ENCODE results near the gene IL26. TPM values are rescaled to one million over a fixed set of nuclear protein-coding genes. Genes with fewer than 3 reads are reported as not detected.

Gene IL26
- polyA plus RNA-seq, 1 donor (not counting 4 experiments of a cell fraction or from before 2014, with no cell fraction given) = not detected

- Histone ChIP-seq H3K4me1 (ENCODE audit: control insufficient read depth, extremely low read depth, insufficient read depth, low read length) (peaks cover 5% of the 10 kb centered on the region), H3K9ac (ENCODE audit: control insufficient read depth, extremely low read depth, insufficient read depth, low read length) (no peak overlapping the region), H3K9me3 (ENCODE audit: control insufficient read depth, low read depth, low read length) (no peaks in the 10 kb centered on the region), H3K79me2 (ENCODE audit: control insufficient read depth, insufficient read depth, low read length) (no peaks in the 10 kb centered on the region), H3K27me3 (ENCODE audit: control insufficient read depth, extremely low read depth, insufficient read depth, low read length) (no peaks in the 10 kb centered on the region), H3K9me1 (ENCODE audit: control insufficient read depth, extremely low read depth, insufficient read depth, low read length) (no peaks in the 10 kb centered on the region), H3K27ac (ENCODE audit: control insufficient read depth, insufficient read depth, low read length) (no peak overlapping the region), H3K36me3 (ENCODE audit: control insufficient read depth in 2 of 2, extremely low read depth in 1 of 2, insufficient read depth in 2 of 2, low read length in 2 of 2) (no peaks in the 10 kb centered on the region), H3K4me2 (ENCODE audit: control insufficient read depth, extremely low read depth, insufficient read depth, low read depth, low read length) (no peak overlapping the region), H2AFZ (ENCODE audit: control insufficient read depth, low read length) (no peak overlapping the region), H4K20me1 (ENCODE audit: control insufficient read depth, extremely low read depth, insufficient read depth, low read length) (no peaks in the 10 kb centered on the region), H3K4me3 (ENCODE audit: control insufficient read depth in 2 of 3, extremely low read depth in 1 of 3, insufficient read depth in 2 of 3, low read depth in 1 of 3, low read length in 3 of 3) (no peak overlapping the region)
- no peak for FAIRE-seq
- dilution Hi-C loops (cut with MboI; ENCODE audit: extremely low pct_ligation_motif_present, low sequenced_read_pairs) = no loop called here
- no peak for DNase-seq (ENCODE audit: low read depth, low spot score)
- no peak for TF ChIP-seq EZH2 (IDR thresholded peaks at IDR 0.05; ENCODE audit: low read length)
- TF ChIP-seq CTCF (optimal IDR thresholded peaks at IDR 0.05 in 1 of 3, IDR thresholded peaks at IDR 0.05 in 1 of 3, conservative IDR thresholded peaks at IDR 0.05 in 1 of 3; ENCODE audit: extremely low read depth in 1 of 3, insufficient read depth in 2 of 3, low read length in 3 of 3) = no peak
These were observed 48.0 kb downstream of the IL26 start for GRCh38 chr12:68177562-68177961.

GRCh38 chr12:68176257-68176656 is 49.4 kb downstream of the IL26 start:
- Histone ChIP-seq H3K27ac (ENCODE audit: control insufficient read depth, insufficient read depth, low read length) (no peak overlapping the region), H3K27me3 (ENCODE audit: control insufficient read depth, extremely low read depth, insufficient read depth, low read length) (no peaks in the 10 kb centered on the region), H3K4me1 (ENCODE audit: control insufficient read depth, extremely low read depth, insufficient read depth, low read length) (peaks cover 5% of the 10 kb centered on the region), H3K4me3 (ENCODE audit: control insufficient read depth in 2 of 3, extremely low read depth in 1 of 3, insufficient read depth in 2 of 3, low read depth in 1 of 3, low read length in 3 of 3) (no peak overlapping the region), H2AFZ (ENCODE audit: control insufficient read depth, low read length) (no peak overlapping the region), H4K20me1 (ENCODE audit: control insufficient read depth, extremely low read depth, insufficient read depth, low read length) (no peaks in the 10 kb centered on the region), H3K9me3 (ENCODE audit: control insufficient read depth, low read depth, low read length) (no peaks in the 10 kb centered on the region), H3K9me1 (ENCODE audit: control insufficient read depth, extremely low read depth, insufficient read depth, low read length) (no peaks in the 10 kb centered on the region), H3K79me2 (ENCODE audit: control insufficient read depth, insufficient read depth, low read length) (no peaks in the 10 kb centered on the region), H3K9ac (ENCODE audit: control insufficient read depth, extremely low read depth, insufficient read depth, low read length) (no peak overlapping the region), H3K4me2 (ENCODE audit: control insufficient read depth, extremely low read depth, insufficient read depth, low read depth, low read length) (no peak overlapping the region), H3K36me3 (ENCODE audit: control insufficient read depth in 2 of 2, extremely low read depth in 1 of 2, insufficient read depth in 2 of 2, low read length in 2 of 2) (no peaks in the 10 kb centered on the region)
- DNase-seq (ENCODE audit: low read depth, low spot score) (no peak), FAIRE-seq (no peak)
- TF ChIP-seq EZH2 (IDR thresholded peaks at IDR 0.05; ENCODE audit: low read length) (no peak), CTCF (optimal IDR thresholded peaks at IDR 0.05 in 1 of 3, IDR thresholded peaks at IDR 0.05 in 1 of 3, conservative IDR thresholded peaks at IDR 0.05 in 1 of 3; ENCODE audit: extremely low read depth in 1 of 3, insufficient read depth in 2 of 3, low read length in 3 of 3) (no peak)
- dilution Hi-C loops (cut with MboI; ENCODE audit: extremely low pct_ligation_motif_present, low sequenced_read_pairs) = no loop called here
